Natural killer cell (primary cell): ENCODE measurements around the gene PLSCR3. TPM values are rescaled to one million over a fixed set of nuclear protein-coding genes. Genes with fewer than 3 reads are reported as not detected.

Experiments used
- ATAC-seq, 3 donors: fragments of 150-1000 bp in 2 of 3; fragments of 200-7000 bp in 1 of 3; cut with Tn5 transposase; 1 replicate in 1 of 3; 2 replicates in 2 of 3; pipeline ENCODE4 v1.10.0; 2021; ENCODE audit warnings: mild to moderate bottlenecking in 2 of 3, moderate library complexity in 2 of 3
- DNase-seq, 2 donors: peaks; one replicate each; pipeline versions ENCODE4 v3.0.0 to v3.0.0-alpha.2; 2013 to 2021; ENCODE audit warnings: mixed read lengths in 1 of 2
- H3K27ac ChIP-seq: one replicate; pipeline ENCODE4 v1.5.1; 2013; ENCODE audit warnings: mild to moderate bottlenecking, low read length
- H3K27me3 ChIP-seq: one replicate; pipeline ENCODE4 v1.6.1; 2013; ENCODE audit warnings: low read length; ENCODE audit not compliant: control insufficient read depth, insufficient read depth
- H3K36me3 ChIP-seq: one replicate; pipeline ENCODE4 v1.6.1; 2013; ENCODE audit warnings: low read length; ENCODE audit not compliant: control insufficient read depth, insufficient read depth
- H3K4me1 ChIP-seq: one replicate; pipeline ENCODE4 v1.6.1; 2013; ENCODE audit warnings: low read length; ENCODE audit not compliant: control insufficient read depth, insufficient read depth
- H3K4me3 ChIP-seq: one replicate; pipeline ENCODE4 v1.5.1; 2013; ENCODE audit warnings: low read length
- H3K9me3 ChIP-seq: one replicate; pipeline ENCODE4 v1.6.1; 2013; ENCODE audit warnings: low read length; ENCODE audit not compliant: control insufficient read depth, insufficient read depth
- H3K27ac Mint-ChIP-seq, 2 donors: one replicate each; pipeline ENCODE4 v1.8.0; 2022; ENCODE audit warnings: mild to moderate bottlenecking in 2 of 2, mixed read lengths in 2 of 2, moderate library complexity in 1 of 2
- H3K27me3 Mint-ChIP-seq, 2 donors: one replicate each; pipeline ENCODE4 v1.8.0; 2022; ENCODE audit warnings: low read depth in 2 of 2, mixed read lengths in 2 of 2
- H3K36me3 Mint-ChIP-seq: one replicate; pipeline ENCODE4 v1.8.0; 2022; ENCODE audit warnings: mixed read lengths
- H3K4me1 Mint-ChIP-seq, 2 donors: one replicate each; pipeline ENCODE4 v1.8.0; 2022; ENCODE audit warnings: mixed read lengths in 2 of 2
- H3K4me3 Mint-ChIP-seq: one replicate; pipeline ENCODE4 v1.8.0; 2022; ENCODE audit warnings: mild to moderate bottlenecking, moderate library complexity, mixed read lengths
- H3K9me3 Mint-ChIP-seq, 2 donors: one replicate each; pipeline ENCODE4 v1.8.0; 2022; ENCODE audit warnings: mixed read lengths in 2 of 2
- CTCF ChIP-seq: fragments of 200-600 bp; IDR thresholded peaks from one replicate; pipeline ENCODE4 v1.8.0; 2022; ENCODE audit warnings: antibody characterized with exemption
- WGBS: methylation state at CpG from one replicate; pipeline ENCODE4 v1.1.7; 2013; ENCODE audit warnings: missing lambda C conversion rate; ENCODE audit not compliant: insufficient coverage; 5-methylcytosine and 5-hydroxymethylcytosine counted together
- intact Hi-C: fragments of 100-400 bp; cut with micrococcal nuclease; formaldehyde crosslinking; loops from one replicate; pipeline ENCODE4 v1.14.2; 2022
- total RNA-seq, 4 donors: library from RNA; stranded (reverse); fragments of 120-200 nt in 1 of 4; gene quantifications; one replicate each; pipeline versions ENCODE4 v1.2.3 to v1.2.4, GENCODE V29; 2013 to 2022

PLSCR3 gene
- total RNA-seq, 3 donors from 2014 or later (not counting 1 experiment from before 2014, with no cell fraction given), result 38.2 to 57.8 (median 47.0) TPM

GRCh38 chr17:7406235-7406825 lies 12.0 kb upstream of the PLSCR3 start:
- Mint-ChIP-seq H3K27me3 (peaks cover 6 to 20% of the 10 kb centered on the region in 2 donors), H3K9me3 (no peaks in the 10 kb centered on the region), H3K4me1 (peaks cover 8 to 31% of the 10 kb centered on the region in 2 donors), H3K27ac (peak overlapping the region in 1 of 2 donors; percentile 1), H3K4me3 (peak overlapping the region; percentile 74), H3K36me3 (no peaks in the 10 kb centered on the region)
- ATAC-seq, result no peak
- Histone ChIP-seq H3K36me3 (no peaks in the 10 kb centered on the region), H3K27ac (no peak overlapping the region), H3K27me3 (peaks cover 3% of the 10 kb centered on the region), H3K4me3 (no peak overlapping the region), H3K9me3 (no peaks in the 10 kb centered on the region), H3K4me1 (peaks cover 28% of the 10 kb centered on the region)
- no peak for TF ChIP-seq CTCF
- 86% methylated on average over 12 of the region's 12 CpGs for WGBS
- intact Hi-C loops, result no loop called here
- DNase-seq, result peak in 1 of 2 donors; percentile 33

- H3K9me3 Mint-ChIP-seq, result no peaks in the 10 kb centered on the region
- Histone ChIP-seq H3K4me3 (peak overlapping the region; percentile 69), H3K9me3 (no peaks in the 10 kb centered on the region), H3K27ac (no peak overlapping the region), H3K36me3 (no peaks in the 10 kb centered on the region), H3K4me1 (peaks cover 28% of the 10 kb centered on the region), H3K27me3 (peaks cover 3% of the 10 kb centered on the region)
- no peak for TF ChIP-seq CTCF
- peak overlapping the region; percentile 90 for H3K4me3 Mint-ChIP-seq
- H3K27ac Mint-ChIP-seq, result peak overlapping the region; percentile 1 to 96
- peaks cover 6 to 20% of the 10 kb centered on the region in 2 donors for H3K27me3 Mint-ChIP-seq
- H3K36me3 Mint-ChIP-seq, result no peaks in the 10 kb centered on the region
- DNase-seq, result no peak
- peaks cover 8 to 31% of the 10 kb centered on the region in 2 donors for H3K4me1 Mint-ChIP-seq
- intact Hi-C loops, result no loop called here
- ATAC-seq, result no peak
- whole genome bisulfite sequencing, result 27% methylated on average over 34 of the region's 38 CpGs
These were observed 11.3 kb upstream of the PLSCR3 start for GRCh38 chr17:7405350-7406234.

- Mint-ChIP-seq H3K27me3 (peaks cover 6 to 18% of the 10 kb centered on the region in 2 donors), H3K36me3 (no peaks in the 10 kb centered on the region), H3K27ac (peak overlapping the region; percentile 90 to 96), H3K4me3 (peak overlapping the region; percentile 92), H3K9me3 (no peaks in the 10 kb centered on the region), H3K4me1 (peaks cover 8 to 31% of the 10 kb centered on the region in 2 donors)
- Histone ChIP-seq H3K27ac (peak overlapping the region; percentile 93), H3K27me3 (peaks cover 3% of the 10 kb centered on the region), H3K4me1 (peaks cover 28% of the 10 kb centered on the region), H3K36me3 (no peaks in the 10 kb centered on the region), H3K9me3 (no peaks in the 10 kb centered on the region), H3K4me3 (peak overlapping the region; percentile 69)
- DNase-seq, result peak in 1 of 2 donors; percentile 86
- ATAC-seq, result peak; percentile 52 to 64 (median 53)
- intact Hi-C loops, result loop anchor here (1.0 kb wide), 2 partner anchors 11 to 30 kb away; partner anchors contain the start of genes PLSCR3 and TMEM102
- TF ChIP-seq CTCF, result no peak
- WGBS, result under 1% methylated on average over 65 of the region's 65 CpGs
These were observed 10.5 kb upstream of the PLSCR3 start for GRCh38 chr17:7404737-7405349.
